HFFc6 (cell line): ENCODE results near the gene RFX7. TPM values are rescaled to one million over a fixed set of nuclear protein-coding genes. Genes with fewer than 3 reads are reported as not detected.
"Not testable (repeated sequence)": the region's sequence is repeated elsewhere in the genome, so short reads cannot be mapped to it uniquely, and the experiment has no call there.

Experiments
- DNase-seq: peaks from one replicate; pipeline ENCODE4 v3.0.0-alpha.2; 2018
- H3K27ac Mint-ChIP-seq: 2 replicates; pipeline ENCODE4 v1.8.0; 2020; ENCODE audit warnings: mild to moderate bottlenecking, mixed read lengths
- H3K27me3 Mint-ChIP-seq: 2 replicates; pipeline ENCODE4 v1.8.0; 2021; ENCODE audit warnings: mild to moderate bottlenecking, moderate library complexity, mixed read lengths; ENCODE audit not compliant: insufficient read depth
- H3K36me3 Mint-ChIP-seq: 2 replicates; pipeline ENCODE4 v1.8.0; 2021; ENCODE audit warnings: low read depth, mixed read lengths
- H3K4me1 Mint-ChIP-seq: 2 replicates; pipeline ENCODE4 v1.8.0; 2020; ENCODE audit warnings: low read depth, mixed read lengths
- H3K4me3 Mint-ChIP-seq: 2 replicates; pipeline ENCODE4 v1.8.0; 2020; ENCODE audit warnings: mild to moderate bottlenecking, moderate library complexity, mixed read lengths
- H3K9me3 Mint-ChIP-seq: 2 replicates; pipeline ENCODE4 v1.8.0; 2020; ENCODE audit warnings: mild to moderate bottlenecking, mixed read lengths
- total RNA-seq, 6 experiments: library from RNA; stranded (reverse); fragmentation: NEBNext Ultra II Directional; extraction: Animal tissue kit (Norgen Biotek cat#: 25700); gene quantifications; 2 replicates in 1 of 6; 3 replicates in 5 of 6; pipeline ENCODE4 v1.2.3, GENCODE V29; 2021
- TF ChIP-seq, protein P1 (sequence below): fragments of 200-600 bp; sonication (generic); IDR thresholded peaks from 2 replicates; pipeline ENCODE4 v1.5.0; 2021; ENCODE audit warnings: antibody characterized with exemption, mild to moderate bottlenecking

Gene RFX7
- total RNA-seq, 6 experiments from 2014 or later = 13.8 to 20.1 (median 16.5) TPM

DNA sequence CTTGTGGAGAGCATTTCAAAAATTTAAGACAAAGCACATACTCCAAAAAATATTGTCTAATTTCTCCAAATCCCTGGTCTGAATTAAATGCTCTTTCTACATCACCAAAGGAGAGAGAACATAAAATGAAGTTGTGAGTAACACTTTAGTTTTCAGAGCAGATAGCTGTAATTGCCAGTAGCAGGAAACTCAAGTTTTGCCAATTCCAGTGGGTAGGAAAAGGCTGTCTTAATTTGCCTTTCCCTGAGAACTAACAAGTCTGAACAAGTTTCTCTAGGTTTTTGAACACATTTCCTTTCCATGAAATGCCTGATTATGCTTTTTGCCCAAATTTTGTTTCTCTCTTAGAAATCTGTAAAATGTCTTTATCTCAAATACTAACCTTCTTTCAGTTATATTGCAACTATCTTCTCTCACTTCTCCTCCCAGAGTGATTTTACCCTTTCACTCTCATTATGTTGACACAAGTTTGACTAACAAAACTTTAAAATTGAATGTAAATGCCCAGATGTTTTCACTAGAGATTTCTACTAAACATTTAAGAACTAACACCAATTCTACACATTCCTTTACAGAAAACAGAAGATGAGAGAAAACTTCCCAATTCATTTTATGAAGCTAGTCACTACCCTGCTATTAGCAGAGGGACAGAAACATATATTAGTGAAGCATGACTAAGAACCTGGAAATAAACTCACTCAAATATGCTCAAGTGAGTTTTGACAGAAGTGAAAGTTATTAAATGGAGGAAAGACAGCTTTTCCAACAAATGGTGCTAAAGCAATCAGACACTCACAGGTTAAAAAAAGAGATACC lies 38.4 kb downstream of the RFX7 start:
- TF ChIP-seq, protein P1, sequence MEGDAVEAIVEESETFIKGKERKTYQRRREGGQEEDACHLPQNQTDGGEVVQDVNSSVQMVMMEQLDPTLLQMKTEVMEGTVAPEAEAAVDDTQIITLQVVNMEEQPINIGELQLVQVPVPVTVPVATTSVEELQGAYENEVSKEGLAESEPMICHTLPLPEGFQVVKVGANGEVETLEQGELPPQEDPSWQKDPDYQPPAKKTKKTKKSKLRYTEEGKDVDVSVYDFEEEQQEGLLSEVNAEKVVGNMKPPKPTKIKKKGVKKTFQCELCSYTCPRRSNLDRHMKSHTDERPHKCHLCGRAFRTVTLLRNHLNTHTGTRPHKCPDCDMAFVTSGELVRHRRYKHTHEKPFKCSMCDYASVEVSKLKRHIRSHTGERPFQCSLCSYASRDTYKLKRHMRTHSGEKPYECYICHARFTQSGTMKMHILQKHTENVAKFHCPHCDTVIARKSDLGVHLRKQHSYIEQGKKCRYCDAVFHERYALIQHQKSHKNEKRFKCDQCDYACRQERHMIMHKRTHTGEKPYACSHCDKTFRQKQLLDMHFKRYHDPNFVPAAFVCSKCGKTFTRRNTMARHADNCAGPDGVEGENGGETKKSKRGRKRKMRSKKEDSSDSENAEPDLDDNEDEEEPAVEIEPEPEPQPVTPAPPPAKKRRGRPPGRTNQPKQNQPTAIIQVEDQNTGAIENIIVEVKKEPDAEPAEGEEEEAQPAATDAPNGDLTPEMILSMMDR = no peak
- Mint-ChIP-seq H3K9me3 (no peaks in the 10 kb centered on the region), H3K27me3 (no peaks in the 10 kb centered on the region), H3K4me3 (peak overlapping the region; percentile 56), H3K36me3 (peaks cover 14% of the 10 kb centered on the region), H3K4me1 (peaks cover 65% of the 10 kb centered on the region), H3K27ac (peak overlapping the region; percentile 86)
- DNase-seq = peak; percentile 16

DNA sequence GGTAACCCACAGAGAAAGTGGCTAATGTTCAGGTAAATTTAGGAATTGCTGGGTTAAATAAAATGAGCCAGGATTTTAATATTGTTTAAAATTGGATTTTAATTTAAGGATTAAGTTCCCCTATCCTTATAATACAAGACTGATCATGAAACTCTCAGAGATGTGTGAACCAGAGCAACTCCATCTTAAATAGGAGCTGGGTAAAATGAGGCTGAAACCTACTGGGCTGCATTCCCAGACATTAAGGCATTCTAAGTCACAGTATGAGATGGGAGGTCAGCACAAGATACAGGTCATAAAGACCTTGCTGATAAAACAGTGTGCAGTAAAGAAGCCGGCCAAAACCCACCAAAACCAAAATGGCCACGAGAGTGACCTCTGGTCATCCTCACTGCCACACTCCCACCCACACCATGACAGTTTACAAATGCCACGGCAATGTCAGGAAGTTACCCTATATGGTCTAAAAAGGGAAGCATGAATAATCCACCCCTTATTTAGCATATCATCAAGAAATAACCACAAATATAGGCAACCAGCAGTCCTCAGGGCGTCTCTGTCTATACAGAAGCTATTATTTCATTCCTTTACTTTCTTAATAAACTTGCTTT lies 40.3 kb downstream of the RFX7 start:
- Mint-ChIP-seq H3K27ac (peak overlapping the region; percentile 64), H3K36me3 (peaks cover 12% of the 10 kb centered on the region), H3K4me1 (peaks cover 55% of the 10 kb centered on the region)
- not testable (repeated sequence) for DNase-seq, H3K4me3 Mint-ChIP-seq, H3K9me3 Mint-ChIP-seq, H3K27me3 Mint-ChIP-seq

GRCh38 chr15:56202701-56203100 lies 41.0 kb downstream of the RFX7 start:
- H3K36me3 Mint-ChIP-seq = peaks cover 12% of the 10 kb centered on the region
- DNase-seq = no peak
- no peaks in the 10 kb centered on the region for H3K27me3 Mint-ChIP-seq
- TF ChIP-seq, protein P1 = no peak
- H3K9me3 Mint-ChIP-seq = no peaks in the 10 kb centered on the region
- no peak overlapping the region for H3K4me3 Mint-ChIP-seq
- peaks cover 50% of the 10 kb centered on the region for H3K4me1 Mint-ChIP-seq
- H3K27ac Mint-ChIP-seq = no peak overlapping the region

DNA sequence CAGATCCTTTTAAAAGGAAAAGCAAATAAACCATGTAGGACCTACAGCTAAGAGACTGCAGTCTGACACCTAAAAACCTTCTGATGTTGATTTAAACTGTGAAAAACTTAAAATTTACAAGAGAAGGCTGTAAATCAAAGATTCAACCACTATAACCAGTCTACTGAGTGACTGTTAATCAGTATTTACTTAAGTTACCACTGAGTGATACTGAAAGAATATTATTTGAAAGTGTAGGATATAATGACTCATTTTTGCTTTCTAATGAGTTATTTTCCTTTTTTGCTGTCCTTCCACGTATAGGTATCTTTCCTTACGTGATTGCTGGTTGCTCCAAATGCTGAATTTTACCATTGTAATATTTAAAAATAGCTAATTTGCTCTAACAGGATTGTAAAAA lies 44.6 kb downstream of the RFX7 start:
- H3K27me3 Mint-ChIP-seq = no peaks in the 10 kb centered on the region
- peaks cover 39% of the 10 kb centered on the region for H3K4me1 Mint-ChIP-seq
- TF ChIP-seq, protein P1 = no peak
- H3K27ac Mint-ChIP-seq = no peak overlapping the region
- no peak overlapping the region for H3K4me3 Mint-ChIP-seq
- no peaks in the 10 kb centered on the region for H3K9me3 Mint-ChIP-seq
- H3K36me3 Mint-ChIP-seq = peaks cover 7% of the 10 kb centered on the region
- DNase-seq = no peak

DNA sequence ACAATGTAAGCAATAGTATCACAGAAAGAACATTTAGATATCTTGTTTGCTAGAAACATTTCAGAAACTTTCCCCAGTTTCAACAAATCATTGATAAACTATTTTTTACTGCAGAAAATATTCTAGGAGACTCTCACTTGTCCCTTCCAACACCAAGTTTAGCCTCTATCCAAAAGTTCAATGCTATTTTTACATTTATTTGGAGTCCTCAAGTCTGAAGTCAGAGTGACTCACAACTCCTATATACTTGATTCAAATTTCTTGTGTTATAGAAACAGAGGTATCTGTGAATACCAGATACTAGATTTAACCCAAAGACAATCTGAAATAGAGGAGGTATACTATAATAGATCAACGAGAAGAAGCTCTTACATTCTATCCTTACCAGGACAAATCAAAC lies 49.6 kb downstream of the RFX7 start:
- Mint-ChIP-seq H3K9me3 (no peaks in the 10 kb centered on the region), H3K36me3 (peaks cover 7% of the 10 kb centered on the region), H3K4me3 (no peak overlapping the region), H3K27ac (peak overlapping the region; percentile 26; the same call in 1 of the 2 replicates), H3K27me3 (no peaks in the 10 kb centered on the region), H3K4me1 (peaks cover 42% of the 10 kb centered on the region)
- no peak for DNase-seq
- TF ChIP-seq, protein P1 = no peak
